Immature natural killer cell (primary cell): ENCODE data around the gene HTR7. TPM values are rescaled to one million over a fixed set of nuclear protein-coding genes. Genes with fewer than 3 reads are reported as not detected.
"Not testable (repeated sequence)": the region's sequence is repeated elsewhere in the genome, so short reads cannot be mapped to it uniquely, and the experiment has no call there.

ENCODE experiments used
- DNase-seq, 3 donors: peaks; one replicate each; pipeline ENCODE4 v3.0.0; 2022; ENCODE audit warnings: mixed read lengths in 1 of 3
- H3K27ac Mint-ChIP-seq, 6 donors: one replicate each; pipeline ENCODE4 v1.8.0; 2020; ENCODE audit warnings: mixed read lengths in 6 of 6, mild to moderate bottlenecking in 5 of 6, inconsistent platforms in 4 of 6, moderate library complexity in 3 of 6
- H3K27me3 Mint-ChIP-seq, 3 donors: one replicate each; pipeline ENCODE4 v1.8.0; 2020 to 2021; ENCODE audit warnings: low read depth in 3 of 3, mild to moderate bottlenecking in 3 of 3, mixed read lengths in 3 of 3, moderate library complexity in 3 of 3, inconsistent platforms in 1 of 3
- H3K36me3 Mint-ChIP-seq, 3 donors: one replicate each; pipeline ENCODE4 v1.8.0; 2020; ENCODE audit warnings: mixed read lengths in 3 of 3, inconsistent platforms in 2 of 3, mild to moderate bottlenecking in 2 of 3
- H3K4me1 Mint-ChIP-seq, 2 donors: one replicate each; pipeline ENCODE4 v1.8.0; 2020; ENCODE audit warnings: inconsistent platforms in 2 of 2, mild to moderate bottlenecking in 2 of 2, mixed read lengths in 2 of 2, moderate library complexity in 1 of 2
- H3K4me3 Mint-ChIP-seq, 5 donors: one replicate each; pipeline ENCODE4 v1.8.0; 2020; ENCODE audit warnings: mild to moderate bottlenecking in 5 of 5, mixed read lengths in 5 of 5, inconsistent platforms in 3 of 5, moderate library complexity in 3 of 5
- H3K9me3 Mint-ChIP-seq, 6 donors: one replicate each; pipeline ENCODE4 v1.8.0; 2020; ENCODE audit warnings: mild to moderate bottlenecking in 6 of 6, mixed read lengths in 6 of 6, inconsistent platforms in 4 of 6, moderate library complexity in 3 of 6
- polyA plus RNA-seq, 3 donors: library from polyadenylated mRNA; unstranded; fragments of 300-500 nt; fragmentation: Illumina TruSeq; gene quantifications; one replicate each; pipeline ENCODE4 v1.2.3, GENCODE V29; 2021

HTR7 gene
- 1 to 10 TPM in 1 of 3 donors, under 1 TPM in 1, not detected in 1; 0.61 to 2.3 TPM for polyA plus RNA-seq

- Mint-ChIP-seq H3K36me3 (no peaks in the 10 kb centered on the region), H3K27ac (peak within 1 kb of the TSS in 1 of 6 donors; percentile 71), H3K4me3 (peak within 1 kb of the TSS; percentile 85 to 91 (median 88)), H3K4me1 (peaks cover 8 to 12% of the 10 kb centered on the region in 2 donors), H3K27me3 (peaks cover 7 to 26% (median 24%) of the 10 kb centered on the region in 3 donors), H3K9me3 (peaks cover 0 to 2% (median 0%) of the 10 kb centered on the region in 6 donors)
- peak; percentile 47 to 55 (median 54) for DNase-seq
Measured at GRCh38 chr10:90857635-90858460, at the start of gene HTR7. TSS of gene HTR7 (minus strand) at chr10:90858039. CDS start at chr10:90857671, 368 bp downstream.

- no peak overlapping the region for H3K27ac Mint-ChIP-seq
- no peak for DNase-seq
- peaks cover under 1 to 2% of the 10 kb centered on the region in 2 donors for H3K4me1 Mint-ChIP-seq
- H3K9me3 Mint-ChIP-seq: no peaks in the 10 kb centered on the region
- no peak overlapping the region for H3K4me3 Mint-ChIP-seq
- peaks cover 0 to under 1% (median 0%) of the 10 kb centered on the region in 3 donors for H3K27me3 Mint-ChIP-seq
- peaks cover 5 to 25% (median 15%) of the 10 kb centered on the region in 3 donors for H3K36me3 Mint-ChIP-seq
Measured at GRCh38 chr10:90906596-90906995, 48.8 kb upstream of the HTR7 start.

DNA sequence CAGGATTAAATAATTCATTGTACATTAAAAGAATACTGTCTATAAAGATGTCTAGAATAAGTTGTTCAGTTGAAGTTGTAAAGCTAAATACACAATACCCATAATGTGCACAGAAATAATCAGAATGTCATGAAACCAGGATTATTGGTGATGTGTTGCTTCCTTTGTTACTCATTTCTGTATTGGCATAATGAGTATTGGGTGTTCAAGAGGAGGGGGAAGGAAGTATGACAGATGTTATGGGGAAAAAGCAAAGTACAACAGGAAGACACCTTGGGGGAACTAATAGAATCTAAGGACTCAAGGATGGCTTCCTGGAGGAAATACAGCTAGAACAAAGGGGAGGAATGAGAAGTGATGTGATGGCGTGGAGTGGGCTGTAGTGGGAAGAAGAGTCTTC, 48.1 kb upstream of the HTR7 start:
- Mint-ChIP-seq H3K27ac (no peak overlapping the region), H3K36me3 (peaks cover 5 to 31% (median 15%) of the 10 kb centered on the region in 3 donors), H3K9me3 (no peaks in the 10 kb centered on the region), H3K27me3 (no peaks in the 10 kb centered on the region), H3K4me1 (no peaks in the 10 kb centered on the region), H3K4me3 (no peak overlapping the region)
- no peak for DNase-seq

- peak overlapping the region in 3 of 5 donors; percentile 13 to 51 (median 26) for H3K4me3 Mint-ChIP-seq
- not testable (repeated sequence) for DNase-seq, H3K9me3 Mint-ChIP-seq, H3K27me3 Mint-ChIP-seq
- peaks cover 7 to 13% of the 10 kb centered on the region in 2 donors for H3K4me1 Mint-ChIP-seq
- peak overlapping the region in 5 of 6 donors; percentile 6 to 79 (median 42) for H3K27ac Mint-ChIP-seq
- peaks cover 17 to 50% (median 20%) of the 10 kb centered on the region in 3 donors for H3K36me3 Mint-ChIP-seq
Measured at GRCh38 chr10:90896916-90897315, 39.1 kb upstream of the HTR7 start.

GRCh38 chr10:90893190-90893589, 35.4 kb upstream of the HTR7 start:
- Mint-ChIP-seq H3K27me3 (peaks cover 0 to 1% (median 0%) of the 10 kb centered on the region in 3 donors), H3K27ac (no peak overlapping the region), H3K36me3 (peaks cover 32 to 60% (median 34%) of the 10 kb centered on the region in 3 donors), H3K9me3 (no peaks in the 10 kb centered on the region), H3K4me1 (peaks cover 7 to 13% of the 10 kb centered on the region in 2 donors), H3K4me3 (no peak overlapping the region)
- DNase-seq: no peak

- no peaks in the 10 kb centered on the region for H3K4me1 Mint-ChIP-seq
- H3K36me3 Mint-ChIP-seq: peaks cover 40 to 69% (median 41%) of the 10 kb centered on the region in 3 donors
- peaks cover 0 to 1% (median 0%) of the 10 kb centered on the region in 3 donors for H3K27me3 Mint-ChIP-seq
- no peak overlapping the region for H3K27ac Mint-ChIP-seq
- H3K9me3 Mint-ChIP-seq: no peaks in the 10 kb centered on the region
- H3K4me3 Mint-ChIP-seq: no peak overlapping the region
- no peak for DNase-seq
Measured at GRCh38 chr10:90890347-90890746, 32.5 kb upstream of the HTR7 start.

GRCh38 chr10:90889636-90890035, 31.8 kb upstream of the HTR7 start:
- H3K9me3 Mint-ChIP-seq: no peaks in the 10 kb centered on the region
- no peaks in the 10 kb centered on the region for H3K4me1 Mint-ChIP-seq
- H3K4me3 Mint-ChIP-seq: no peak overlapping the region
- H3K27me3 Mint-ChIP-seq: peaks cover 0 to 1% (median 0%) of the 10 kb centered on the region in 3 donors
- H3K27ac Mint-ChIP-seq: no peak overlapping the region
- DNase-seq: no peak
- peaks cover 36 to 67% (median 43%) of the 10 kb centered on the region in 3 donors for H3K36me3 Mint-ChIP-seq

GRCh38 chr10:90888387-90888786, 30.5 kb upstream of the HTR7 start:
- no peaks in the 10 kb centered on the region for H3K4me1 Mint-ChIP-seq
- no peak overlapping the region for H3K4me3 Mint-ChIP-seq
- H3K36me3 Mint-ChIP-seq: peaks cover 31 to 57% (median 36%) of the 10 kb centered on the region in 3 donors
- no peaks in the 10 kb centered on the region for H3K9me3 Mint-ChIP-seq
- DNase-seq: no peak
- H3K27me3 Mint-ChIP-seq: no peaks in the 10 kb centered on the region
- H3K27ac Mint-ChIP-seq: no peak overlapping the region

GRCh38 chr10:90887555-90887954, 29.7 kb upstream of the HTR7 start:
- H3K4me1 Mint-ChIP-seq: no peaks in the 10 kb centered on the region
- peaks cover 26 to 52% (median 35%) of the 10 kb centered on the region in 3 donors for H3K36me3 Mint-ChIP-seq

DNA sequence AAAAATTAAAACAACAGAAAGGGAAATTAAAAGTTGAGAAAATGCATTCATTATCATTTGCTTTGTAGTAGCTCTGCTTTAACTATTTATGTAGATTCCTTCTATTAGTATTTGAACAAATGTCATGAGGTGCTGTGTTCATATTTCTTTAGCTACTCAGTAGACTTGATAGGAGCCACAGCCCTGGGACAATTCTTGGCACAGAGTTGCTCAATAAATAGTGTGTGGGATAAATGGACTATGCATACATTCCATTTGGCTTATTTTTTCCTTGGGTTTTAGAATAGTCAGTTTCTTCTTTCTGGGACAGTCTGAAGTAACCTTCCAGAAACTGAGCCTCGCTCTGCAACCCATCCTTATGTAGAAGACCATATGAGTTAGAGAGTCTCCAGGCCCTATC, 27.3 kb upstream of the HTR7 start:
- peaks cover 13 to 40% (median 33%) of the 10 kb centered on the region in 3 donors for H3K36me3 Mint-ChIP-seq
- no peak overlapping the region for H3K27ac Mint-ChIP-seq
- H3K9me3 Mint-ChIP-seq: no peaks in the 10 kb centered on the region
- H3K4me1 Mint-ChIP-seq: no peaks in the 10 kb centered on the region
- no peak overlapping the region for H3K4me3 Mint-ChIP-seq
- H3K27me3 Mint-ChIP-seq: no peaks in the 10 kb centered on the region
- DNase-seq: no peak

More at GRCh38 chr10:90887555-90887954, 29.7 kb upstream of the HTR7 start:
- no peak for DNase-seq
- Mint-ChIP-seq H3K4me3 (no peak overlapping the region), H3K27ac (no peak overlapping the region), H3K9me3 (no peaks in the 10 kb centered on the region), H3K27me3 (no peaks in the 10 kb centered on the region)

DNA sequence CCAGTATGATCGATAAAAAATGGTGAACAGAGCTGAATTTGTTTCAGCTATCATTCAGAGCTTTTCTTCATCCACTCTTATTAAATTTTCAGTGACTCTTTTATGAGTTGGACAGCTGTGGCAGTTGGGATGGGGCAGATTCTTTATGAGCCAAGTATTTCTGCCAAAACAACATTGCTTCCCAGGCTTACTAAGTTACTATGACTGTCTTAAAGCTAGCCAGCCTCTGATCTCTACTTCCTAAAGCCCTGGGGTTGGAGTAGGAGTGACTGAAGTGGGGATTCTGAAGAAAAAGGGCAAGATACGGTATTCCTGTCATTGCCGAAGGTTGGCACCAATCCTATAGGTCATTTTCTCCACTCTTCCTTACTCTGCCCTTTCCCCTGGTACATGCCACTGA, 26.6 kb upstream of the HTR7 start:
- DNase-seq: no peak
- no peaks in the 10 kb centered on the region for H3K27me3 Mint-ChIP-seq
- H3K9me3 Mint-ChIP-seq: no peaks in the 10 kb centered on the region
- peaks cover 13 to 37% (median 33%) of the 10 kb centered on the region in 3 donors for H3K36me3 Mint-ChIP-seq
- no peaks in the 10 kb centered on the region for H3K4me1 Mint-ChIP-seq
- H3K27ac Mint-ChIP-seq: no peak overlapping the region
- H3K4me3 Mint-ChIP-seq: no peak overlapping the region

- not testable (repeated sequence) for H3K27me3 Mint-ChIP-seq, H3K4me1 Mint-ChIP-seq, H3K4me3 Mint-ChIP-seq, H3K9me3 Mint-ChIP-seq
- peak; percentile 30 to 33 (median 31) for DNase-seq
- peaks cover 15 to 32% (median 22%) of the 10 kb centered on the region in 3 donors for H3K36me3 Mint-ChIP-seq
- peak overlapping the region in 1 of 6 donors; percentile 34 for H3K27ac Mint-ChIP-seq
Measured at GRCh38 chr10:90880059-90880719, 22.4 kb upstream of the HTR7 start.

DNA sequence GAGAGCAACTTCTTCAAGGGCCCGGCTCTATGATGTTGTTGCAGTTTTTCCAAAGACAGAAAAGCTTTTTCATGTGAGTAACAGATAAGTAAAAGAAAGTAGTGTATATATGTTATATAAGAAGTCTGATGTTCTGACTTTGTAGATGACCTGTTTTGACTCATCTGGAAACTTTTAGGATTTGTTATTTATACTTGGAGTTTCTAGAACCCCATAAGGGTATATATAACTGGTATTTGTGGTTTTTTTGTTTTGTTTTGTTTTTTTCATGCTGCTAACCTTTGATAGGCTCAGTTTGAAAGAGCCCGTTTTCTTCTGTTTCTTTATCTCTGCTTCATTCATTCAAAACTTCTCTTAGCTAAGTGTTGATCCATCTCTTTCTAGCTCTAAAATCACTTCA, 21.2 kb upstream of the HTR7 start:
- Mint-ChIP-seq H3K36me3 (peaks cover 15 to 32% (median 19%) of the 10 kb centered on the region in 3 donors), H3K4me3 (no peak overlapping the region), H3K4me1 (peaks cover 1 to 4% of the 10 kb centered on the region in 2 donors)

GRCh38 chr10:90872648-90873020, 14.8 kb upstream of the HTR7 start:
- Mint-ChIP-seq H3K4me1 (peaks cover 30 to 42% of the 10 kb centered on the region in 2 donors), H3K4me3 (peak overlapping the region; percentile 94 to 97 (median 95)), H3K27ac (peak overlapping the region; percentile 66 to 88 (median 82)), H3K27me3 (peaks cover 0 to 12% (median 5%) of the 10 kb centered on the region in 3 donors), H3K36me3 (peaks cover 8 to 15% (median 9%) of the 10 kb centered on the region in 3 donors), H3K9me3 (no peaks in the 10 kb centered on the region)
- no peak for DNase-seq

More for the DNA sequence above, 21.2 kb upstream of the HTR7 start:
- H3K9me3 Mint-ChIP-seq: no peaks in the 10 kb centered on the region
- H3K27ac Mint-ChIP-seq: no peak overlapping the region
- DNase-seq: no peak
- H3K27me3 Mint-ChIP-seq: no peaks in the 10 kb centered on the region
